GM12878 (cell line): ENCODE data around the gene SREK1. TPM values are rescaled to one million over a fixed set of nuclear protein-coding genes. Genes with fewer than 3 reads are reported as not detected.

Experiments used
- polyA plus RNA-seq, 11 experiments: library from polyadenylated mRNA; depleted of rRNA in 4 of 11; unstranded in 6 of 11; stranded (reverse) in 5 of 11; fragments of >200 nt; fragmentation: Nextera tagmentation in 4 of 11; fragmentation: Illumina TruSeq in 1 of 11; extraction: Ambion mirVana in 4 of 11; extraction: Trizol in 1 of 11; gene quantifications; 1 replicate in 1 of 11; 2 replicates in 10 of 11; pipeline versions ENCODE4 v1.2.1 to v1.2.3, GENCODE V29; 2011 to 2016; ENCODE audit warnings: inconsistent platforms in 2 of 11, missing spikeins in 2 of 11, low read depth in 1 of 11
- total RNA-seq, 4 experiments: library from RNA; depleted of rRNA in 3 of 4; stranded (reverse); fragments of >200 nt in 3 of 4; fragmentation: Illumina TruSeq in 1 of 4; extraction: Trizol in 1 of 4; gene quantifications; 2 replicates each; pipeline versions ENCODE4 v1.2.1 to v1.2.3, GENCODE V29; 2013 to 2021

The SREK1 gene
- total and polyA plus RNA-seq, 10 of the 15 experiments (the other 5 are each of a cell fraction or from before 2014, with no cell fraction given), result 30.7 to 100 (median 61.5) TPM

Other genes with a start within 250 kb of the SREK1 start
- gene ERBIN, start 217.7 kb upstream of the SREK1 start, total RNA-seq (2014; rRNA removed), result 48.8 and 56.3 TPM in 2 replicates
- gene ERBIN, start 217.7 kb upstream of the SREK1 start, total RNA-seq (2014; rRNA removed; fragmentation: Illumina TruSeq; extraction: Trizol), result 91.1 and 94.6 TPM in 2 replicates
- 55.3 and 65.1 TPM in 2 replicates for gene ERBIN, start 217.7 kb upstream of the SREK1 start, total RNA-seq (2021)
- gene ERBIN, start 217.7 kb upstream of the SREK1 start, polyA plus RNA-seq (2011; rRNA removed), result 50.0 and 71.4 TPM in 2 replicates
- 61.7 and 84.5 TPM in 2 replicates for gene ERBIN, start 217.7 kb upstream of the SREK1 start, polyA plus RNA-seq (2014; fragmentation: Illumina TruSeq; extraction: Trizol)
- 10 to 100 TPM in 1 of 2 experiments, 1 to 10 TPM in 1; 9.5 to 11.5 TPM for gene ERBIN, start 217.7 kb upstream of the SREK1 start, polyA plus RNA-seq (2014; fragmentation: Nextera tagmentation; extraction: Ambion mirVana)
- 47.5 and 51.0 TPM in 2 replicates for gene ERBIN, start 217.7 kb upstream of the SREK1 start, polyA plus RNA-seq (2014; rRNA removed)
- gene ERBIN, start 217.7 kb upstream of the SREK1 start, polyA plus RNA-seq (2016; fragmentation: Nextera tagmentation; extraction: Ambion mirVana), result 10 to 100 TPM; 20.7 to 35.3 TPM